Measurements from ENCODE around the gene PLEKHO2. TPM values are rescaled to one million over a fixed set of nuclear protein-coding genes. Genes with fewer than 3 reads are reported as not detected.

The PLEKHO2 gene
- total and polyA plus RNA-seq, 2 experiments from 2014 or later = 12.7 to 15.1 TPM

DNA sequence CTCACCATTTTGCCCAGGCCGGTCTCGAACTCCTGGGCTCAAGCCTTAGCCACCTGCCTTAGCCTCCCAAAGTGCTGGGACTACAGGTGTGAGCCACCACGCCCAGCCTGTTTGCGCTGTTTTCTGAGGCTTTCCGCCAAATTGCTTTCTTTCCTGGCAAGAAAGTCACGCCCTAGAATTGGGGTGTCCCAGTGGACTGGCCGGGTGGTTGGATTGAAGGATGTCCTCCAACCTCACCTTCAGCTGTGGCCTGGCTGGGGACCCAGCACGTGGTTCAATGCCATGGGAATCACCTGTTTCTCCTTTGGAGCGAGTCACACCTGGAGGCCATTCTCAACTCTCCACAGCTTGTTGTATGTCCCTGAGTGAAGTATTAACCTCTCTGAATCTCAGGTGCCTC lies 64.2 kb downstream of the PLEKHO2 start:
- Histone ChIP-seq H3K36me3 (replicated peaks; ENCODE audit: insufficient read depth, low read depth) (no peaks in the 10 kb centered on the region), H3K79me2 (no peaks in the 10 kb centered on the region), H3K4me3 (no peak overlapping the region), H3K27ac (no peak overlapping the region), H3K4me2 (peak overlapping the region; percentile 79), H3K27me3 (no peaks in the 10 kb centered on the region), H3K9me2 (replicated peaks; ENCODE audit: insufficient read depth) (no peaks in the 10 kb centered on the region), H3K4me1 (ENCODE audit: insufficient read depth) (no peaks in the 10 kb centered on the region), H3K9me3 (ENCODE audit: low read depth) (no peaks in the 10 kb centered on the region), H2AFZ (peak overlapping the region; percentile 71), H4K20me1 (ENCODE audit: insufficient read depth, poor library complexity, severe bottlenecking) (no peaks in the 10 kb centered on the region)
- TF ChIP-seq CTCF (IDR thresholded peaks at IDR 0.05; ENCODE audit: poor library complexity) = no peak
- TF ChIP-seq EZH2 (IDR thresholded peaks at IDR 0.05; ENCODE audit: borderline replicate concordance) = no peak
- TF ChIP-seq EZH2phosphoT487 (IDR thresholded peaks at IDR 0.05; ENCODE audit: low read depth, severe bottlenecking, unreplicated experiment) = no peak
- WGBS (ENCODE audit: low lambda C conversion rate, missing lambda C conversion rate) = 87% methylated on average over 9 of the region's 9 CpGs
- DNase-seq (ENCODE audit: low spot score) = no peak

DNA sequence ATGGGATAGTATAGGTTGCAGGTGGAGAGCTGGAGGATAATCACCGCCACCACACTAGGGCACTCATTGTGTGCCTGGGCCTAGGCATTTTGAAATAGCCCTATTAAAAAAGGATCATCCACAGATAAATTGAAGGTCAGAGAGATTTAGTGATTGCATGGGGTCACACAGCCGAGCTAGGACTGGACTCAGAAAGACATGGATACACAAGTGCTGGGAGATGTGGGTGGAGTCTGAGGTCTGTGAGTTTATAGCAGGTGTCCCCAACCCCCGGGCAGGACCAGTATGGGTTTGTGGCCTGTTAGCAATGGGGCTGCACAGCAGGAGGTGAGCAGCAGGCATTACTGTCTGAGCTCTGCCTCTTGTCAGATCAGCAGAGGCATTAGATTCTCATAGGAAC lies 64.7 kb downstream of the PLEKHO2 start:
- H3K4me2 ChIP-seq = no peak overlapping the region
- H3K4me3 ChIP-seq = no peak overlapping the region
- H3K9me2 ChIP-seq (replicated peaks; ENCODE audit: insufficient read depth) = no peaks in the 10 kb centered on the region
- H3K27me3 ChIP-seq = no peaks in the 10 kb centered on the region
- H4K20me1 ChIP-seq (ENCODE audit: insufficient read depth, poor library complexity, severe bottlenecking) = no peaks in the 10 kb centered on the region
- no peaks in the 10 kb centered on the region for H3K79me2 ChIP-seq
- no peaks in the 10 kb centered on the region for H3K36me3 ChIP-seq (replicated peaks; ENCODE audit: insufficient read depth, low read depth)
- no peak overlapping the region for H2AFZ ChIP-seq
- TF ChIP-seq EZH2phosphoT487 (IDR thresholded peaks at IDR 0.05; ENCODE audit: low read depth, severe bottlenecking, unreplicated experiment) = no peak
- TF ChIP-seq EZH2 (IDR thresholded peaks at IDR 0.05; ENCODE audit: borderline replicate concordance) = no peak
- no peak for TF ChIP-seq CTCF (IDR thresholded peaks at IDR 0.05; ENCODE audit: poor library complexity)
- 94% methylated on average over 3 of the region's 3 CpGs for WGBS (ENCODE audit: low lambda C conversion rate, missing lambda C conversion rate)
- H3K27ac ChIP-seq = no peak overlapping the region
- H3K4me1 ChIP-seq (ENCODE audit: insufficient read depth) = no peaks in the 10 kb centered on the region
- no peak for DNase-seq (ENCODE audit: low spot score)
- H3K9me3 ChIP-seq (ENCODE audit: low read depth) = no peaks in the 10 kb centered on the region

DNA sequence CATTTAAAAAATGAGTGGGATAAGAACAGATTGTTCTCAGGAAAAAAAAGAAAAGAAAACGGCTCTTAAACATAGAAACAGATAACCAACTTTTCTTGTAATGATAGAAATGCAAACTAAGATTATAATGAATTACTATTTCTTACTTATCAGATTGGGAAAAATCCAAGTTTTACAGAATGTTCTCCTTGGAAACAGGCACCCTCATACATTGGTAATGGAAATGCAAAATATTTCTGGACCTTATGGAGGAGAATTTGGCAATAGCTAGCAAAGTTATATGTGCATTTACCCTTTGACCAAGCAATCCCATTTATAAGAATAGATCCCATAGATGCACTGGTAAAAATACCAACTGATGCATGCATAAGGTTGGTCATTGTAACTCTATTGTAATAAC lies 66.3 kb downstream of the PLEKHO2 start:
- no peaks in the 10 kb centered on the region for H3K36me3 ChIP-seq (replicated peaks; ENCODE audit: insufficient read depth, low read depth)
- H3K4me2 ChIP-seq = no peak overlapping the region
- H2AFZ ChIP-seq = no peak overlapping the region
- TF ChIP-seq CTCF (IDR thresholded peaks at IDR 0.05; ENCODE audit: poor library complexity) = no peak
- no peak for TF ChIP-seq EZH2 (IDR thresholded peaks at IDR 0.05; ENCODE audit: borderline replicate concordance)
- TF ChIP-seq EZH2phosphoT487 (IDR thresholded peaks at IDR 0.05; ENCODE audit: low read depth, severe bottlenecking, unreplicated experiment) = no peak
- H3K4me3 ChIP-seq = no peak overlapping the region
- H3K27ac ChIP-seq = no peak overlapping the region
- H3K79me2 ChIP-seq = no peaks in the 10 kb centered on the region
- no peaks in the 10 kb centered on the region for H4K20me1 ChIP-seq (ENCODE audit: insufficient read depth, poor library complexity, severe bottlenecking)
- no peaks in the 10 kb centered on the region for H3K9me3 ChIP-seq (ENCODE audit: low read depth)
- DNase-seq (ENCODE audit: low spot score) = no peak
- no peaks in the 10 kb centered on the region for H3K27me3 ChIP-seq
- no peaks in the 10 kb centered on the region for H3K4me1 ChIP-seq (ENCODE audit: insufficient read depth)
- 85% methylated on average over 1 of the region's 1 CpG for WGBS (ENCODE audit: low lambda C conversion rate, missing lambda C conversion rate)
- H3K9me2 ChIP-seq (replicated peaks; ENCODE audit: insufficient read depth) = no peaks in the 10 kb centered on the region

DNA sequence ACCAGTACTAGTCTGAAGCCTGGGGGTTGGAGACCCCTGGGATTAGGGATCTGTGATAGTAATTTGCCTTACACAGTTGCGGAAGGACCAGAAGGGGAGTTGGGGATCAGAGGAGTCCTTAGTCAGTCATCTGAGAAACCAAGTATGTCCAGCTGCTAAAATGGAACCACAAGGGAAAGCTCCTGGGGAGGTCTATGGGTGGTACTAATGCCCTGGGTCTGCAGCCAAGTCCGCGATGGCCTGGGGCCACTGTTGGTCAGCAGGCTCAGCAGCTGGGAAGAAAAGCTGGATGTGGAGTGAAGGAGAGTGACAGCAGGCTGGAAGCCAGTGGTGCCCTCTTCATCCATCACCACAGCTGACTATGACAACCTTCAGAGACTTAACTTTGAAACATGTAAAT lies 67.8 kb downstream of the PLEKHO2 start:
- Histone ChIP-seq H2AFZ (no peak overlapping the region), H3K27ac (no peak overlapping the region), H3K9me2 (replicated peaks; ENCODE audit: insufficient read depth) (no peaks in the 10 kb centered on the region), H3K79me2 (no peaks in the 10 kb centered on the region), H3K4me3 (no peak overlapping the region), H3K9me3 (ENCODE audit: low read depth) (no peaks in the 10 kb centered on the region), H3K36me3 (replicated peaks; ENCODE audit: insufficient read depth, low read depth) (no peaks in the 10 kb centered on the region), H3K27me3 (no peaks in the 10 kb centered on the region), H3K4me2 (no peak overlapping the region), H4K20me1 (ENCODE audit: insufficient read depth, poor library complexity, severe bottlenecking) (no peaks in the 10 kb centered on the region), H3K4me1 (ENCODE audit: insufficient read depth) (no peaks in the 10 kb centered on the region)
- TF ChIP-seq EZH2 (IDR thresholded peaks at IDR 0.05; ENCODE audit: borderline replicate concordance) = no peak
- WGBS (ENCODE audit: low lambda C conversion rate, missing lambda C conversion rate) = 90% methylated on average over 3 of the region's 3 CpGs
- no peak for DNase-seq (ENCODE audit: low spot score)

Data from hepatocyte (in vitro differentiated cells).